Measurements from ENCODE around the gene TICRR.
"Not testable (repeated sequence)": the region's sequence is repeated elsewhere in the genome, so short reads cannot be mapped to it uniquely, and the experiment has no call there.

Gene TICRR, protein sequence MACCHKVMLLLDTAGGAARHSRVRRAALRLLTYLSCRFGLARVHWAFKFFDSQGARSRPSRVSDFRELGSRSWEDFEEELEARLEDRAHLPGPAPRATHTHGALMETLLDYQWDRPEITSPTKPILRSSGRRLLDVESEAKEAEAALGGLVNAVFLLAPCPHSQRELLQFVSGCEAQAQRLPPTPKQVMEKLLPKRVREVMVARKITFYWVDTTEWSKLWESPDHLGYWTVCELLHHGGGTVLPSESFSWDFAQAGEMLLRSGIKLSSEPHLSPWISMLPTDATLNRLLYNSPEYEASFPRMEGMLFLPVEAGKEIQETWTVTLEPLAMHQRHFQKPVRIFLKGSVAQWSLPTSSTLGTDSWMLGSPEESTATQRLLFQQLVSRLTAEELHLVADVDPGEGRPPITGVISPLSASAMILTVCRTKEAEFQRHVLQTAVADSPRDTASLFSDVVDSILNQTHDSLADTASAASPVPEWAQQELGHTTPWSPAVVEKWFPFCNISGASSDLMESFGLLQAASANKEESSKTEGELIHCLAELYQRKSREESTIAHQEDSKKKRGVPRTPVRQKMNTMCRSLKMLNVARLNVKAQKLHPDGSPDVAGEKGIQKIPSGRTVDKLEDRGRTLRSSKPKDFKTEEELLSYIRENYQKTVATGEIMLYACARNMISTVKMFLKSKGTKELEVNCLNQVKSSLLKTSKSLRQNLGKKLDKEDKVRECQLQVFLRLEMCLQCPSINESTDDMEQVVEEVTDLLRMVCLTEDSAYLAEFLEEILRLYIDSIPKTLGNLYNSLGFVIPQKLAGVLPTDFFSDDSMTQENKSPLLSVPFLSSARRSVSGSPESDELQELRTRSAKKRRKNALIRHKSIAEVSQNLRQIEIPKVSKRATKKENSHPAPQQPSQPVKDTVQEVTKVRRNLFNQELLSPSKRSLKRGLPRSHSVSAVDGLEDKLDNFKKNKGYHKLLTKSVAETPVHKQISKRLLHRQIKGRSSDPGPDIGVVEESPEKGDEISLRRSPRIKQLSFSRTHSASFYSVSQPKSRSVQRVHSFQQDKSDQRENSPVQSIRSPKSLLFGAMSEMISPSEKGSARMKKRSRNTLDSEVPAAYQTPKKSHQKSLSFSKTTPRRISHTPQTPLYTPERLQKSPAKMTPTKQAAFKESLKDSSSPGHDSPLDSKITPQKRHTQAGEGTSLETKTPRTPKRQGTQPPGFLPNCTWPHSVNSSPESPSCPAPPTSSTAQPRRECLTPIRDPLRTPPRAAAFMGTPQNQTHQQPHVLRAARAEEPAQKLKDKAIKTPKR (N-terminal part only)

GRCh38 chr15:89575146-89575655 is at the start of gene TICRR:
TSS of gene TICRR (plus strand) at chr15:89575469. CDS start at chr15:89575587, 118 bp downstream.
- H3K27ac Mint-ChIP-seq, result peak within 1 kb of the TSS; percentile 90

DNA sequence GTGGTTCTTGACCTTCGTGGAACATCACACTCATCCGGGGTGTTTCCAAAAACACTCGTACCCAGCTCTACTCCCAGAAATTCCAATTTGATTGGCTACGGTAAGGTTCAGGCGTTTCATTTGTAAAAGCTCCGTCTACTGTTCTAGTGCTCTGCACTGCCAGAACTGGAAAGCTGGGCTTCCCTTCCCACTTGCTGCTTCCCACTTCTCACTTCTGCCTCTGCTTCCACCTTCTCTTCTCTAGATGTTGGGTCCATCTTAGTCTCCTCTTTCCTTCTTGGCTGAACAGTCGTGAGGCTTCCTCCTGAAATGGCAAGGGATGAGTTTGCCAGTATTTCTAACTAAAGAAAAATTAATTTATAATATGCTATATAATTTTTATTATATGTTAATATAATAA is 49.1 kb upstream of the TICRR start:
- H3K4me3 Mint-ChIP-seq, result no peak overlapping the region
- H3K9me3 Mint-ChIP-seq (ENCODE audit: low read depth), result no peaks in the 10 kb centered on the region
- no peaks in the 10 kb centered on the region for H3K36me3 Mint-ChIP-seq
- no peak overlapping the region for H3K27ac Mint-ChIP-seq
- H3K27me3 Mint-ChIP-seq, result no peaks in the 10 kb centered on the region
- H3K4me1 Mint-ChIP-seq (ENCODE audit: low read depth), result no peaks in the 10 kb centered on the region

More at GRCh38 chr15:89575146-89575655, at the start of gene TICRR:
- Mint-ChIP-seq H3K36me3 (no peaks in the 10 kb centered on the region), H3K4me3 (peak within 1 kb of the TSS; percentile 88), H3K27me3 (peaks cover 7% of the 10 kb centered on the region), H3K4me1 (ENCODE audit: low read depth) (peaks cover 6% of the 10 kb centered on the region), H3K9me3 (ENCODE audit: low read depth) (no peaks in the 10 kb centered on the region)

GRCh38 chr15:89526601-89527441 is 48.4 kb upstream of the TICRR start:
- Mint-ChIP-seq H3K27ac (no peak overlapping the region), H3K4me3 (no peak overlapping the region), H3K36me3 (no peaks in the 10 kb centered on the region), H3K9me3 (ENCODE audit: low read depth) (no peaks in the 10 kb centered on the region), H3K27me3 (no peaks in the 10 kb centered on the region), H3K4me1 (ENCODE audit: low read depth) (no peaks in the 10 kb centered on the region)

- Mint-ChIP-seq H3K9me3 (ENCODE audit: low read depth) (peaks cover under 1% of the 10 kb centered on the region), H3K36me3 (peaks cover under 1% of the 10 kb centered on the region), H3K4me1 (ENCODE audit: low read depth) (no peaks in the 10 kb centered on the region), H3K4me3 (no peak overlapping the region), H3K27me3 (no peaks in the 10 kb centered on the region), H3K27ac (no peak overlapping the region)
Measured at GRCh38 chr15:89528757-89529352, 46.4 kb upstream of the TICRR start.

- Mint-ChIP-seq H3K27me3 (peaks cover 4% of the 10 kb centered on the region), H3K9me3 (ENCODE audit: low read depth) (peaks cover 4% of the 10 kb centered on the region), H3K27ac (no peak overlapping the region), H3K4me3 (no peak overlapping the region), H3K36me3 (peaks cover 3% of the 10 kb centered on the region), H3K4me1 (ENCODE audit: low read depth) (no peaks in the 10 kb centered on the region)
Measured at GRCh38 chr15:89530976-89531375, 44.3 kb upstream of the TICRR start.

- peaks cover 3% of the 10 kb centered on the region for H3K36me3 Mint-ChIP-seq
- H3K4me1 Mint-ChIP-seq (ENCODE audit: low read depth), result no peaks in the 10 kb centered on the region
- peaks cover 4% of the 10 kb centered on the region for H3K9me3 Mint-ChIP-seq (ENCODE audit: low read depth)
- H3K27ac Mint-ChIP-seq, result no peak overlapping the region
- H3K4me3 Mint-ChIP-seq, result no peak overlapping the region
- peaks cover 7% of the 10 kb centered on the region for H3K27me3 Mint-ChIP-seq
Measured at GRCh38 chr15:89531796-89532537, 43.3 kb upstream of the TICRR start.

DNA sequence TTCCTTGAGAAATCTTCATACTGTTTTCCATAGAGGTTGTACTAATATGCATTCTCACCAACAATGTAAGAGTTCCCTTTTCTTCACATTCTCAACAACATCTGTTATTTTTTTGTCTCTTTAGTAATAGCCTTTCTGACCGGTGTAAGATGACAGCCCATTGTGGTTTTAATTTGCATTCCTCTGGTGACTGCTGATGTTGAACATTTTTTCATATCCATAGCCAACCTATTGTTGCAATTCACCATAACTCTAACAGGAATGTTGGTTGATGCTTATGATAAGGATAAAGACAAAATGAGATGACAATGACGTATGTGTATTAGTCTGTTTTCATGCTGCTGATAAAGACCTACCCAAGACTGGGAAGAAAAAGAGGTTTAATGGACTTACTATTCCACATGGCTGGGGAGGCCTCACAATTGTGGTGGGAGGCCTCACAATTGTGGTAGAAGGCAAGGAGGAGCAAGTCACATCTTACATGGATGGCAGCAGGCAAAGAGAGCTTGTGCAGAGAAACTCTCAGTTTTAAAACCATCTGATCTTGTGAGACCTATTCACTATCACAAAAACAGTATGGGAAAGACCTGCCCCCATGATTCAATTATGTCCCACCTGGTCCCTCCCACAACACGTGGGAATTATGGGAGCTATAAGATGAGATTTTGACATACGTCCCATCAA is 41.3 kb upstream of the TICRR start:
- H3K4me3 Mint-ChIP-seq, result no peak overlapping the region
- H3K27me3 Mint-ChIP-seq, result peaks cover 9% of the 10 kb centered on the region
- H3K36me3 Mint-ChIP-seq, result peaks cover 3% of the 10 kb centered on the region
- no peak overlapping the region for H3K27ac Mint-ChIP-seq
- H3K4me1 Mint-ChIP-seq (ENCODE audit: low read depth), result no peaks in the 10 kb centered on the region
- peaks cover 10% of the 10 kb centered on the region for H3K9me3 Mint-ChIP-seq (ENCODE audit: low read depth)

DNA sequence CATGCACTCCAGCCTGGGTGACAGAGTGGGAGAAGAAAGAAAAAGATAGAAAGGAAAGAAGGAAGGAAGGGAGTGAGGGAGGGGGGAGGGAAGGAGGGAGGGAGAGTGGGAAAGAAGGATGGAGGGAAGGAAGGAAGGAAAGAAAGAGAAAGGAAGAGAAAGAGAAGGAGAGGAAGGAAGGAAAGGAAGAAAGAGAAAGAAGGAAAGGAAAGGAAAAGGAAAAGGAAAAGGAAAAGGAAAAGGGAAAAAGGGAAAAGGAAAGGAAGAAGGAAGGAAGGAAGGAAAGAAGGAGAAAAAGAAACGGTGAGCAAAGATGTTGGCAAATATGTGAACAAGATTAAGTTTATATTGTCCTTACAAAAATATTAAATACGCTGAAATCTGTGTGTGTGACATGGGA is 36.2 kb upstream of the TICRR start:
- Mint-ChIP-seq H3K9me3 (ENCODE audit: low read depth) (peaks cover 8% of the 10 kb centered on the region), H3K4me1 (ENCODE audit: low read depth) (no peaks in the 10 kb centered on the region), H3K27ac (no peak overlapping the region), H3K27me3 (peaks cover 22% of the 10 kb centered on the region), H3K36me3 (peaks cover under 1% of the 10 kb centered on the region), H3K4me3 (no peak overlapping the region)

DNA sequence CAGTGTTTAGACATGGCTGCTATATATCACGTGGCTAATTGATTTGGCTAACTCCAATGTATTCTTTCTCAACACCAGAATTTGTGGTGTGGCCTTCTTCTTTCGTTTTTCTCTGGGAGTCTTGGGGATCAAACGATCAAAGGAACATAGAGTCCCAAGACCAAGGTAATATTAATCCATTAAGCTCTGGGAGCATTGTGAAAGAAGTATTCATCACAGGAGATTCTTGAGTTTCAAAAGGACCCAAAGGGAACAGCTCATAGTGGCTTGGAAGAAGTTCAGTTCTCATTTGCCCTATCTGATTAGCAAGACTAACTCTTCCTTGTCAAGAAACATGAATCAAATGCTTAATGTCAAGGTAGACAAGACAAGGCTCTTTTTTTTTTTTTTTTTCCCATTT is 32.9 kb upstream of the TICRR start:
- H3K9me3 Mint-ChIP-seq (ENCODE audit: low read depth), result peaks cover 7% of the 10 kb centered on the region
- H3K4me3 Mint-ChIP-seq, result no peak overlapping the region
- no peaks in the 10 kb centered on the region for H3K4me1 Mint-ChIP-seq (ENCODE audit: low read depth)
- no peak overlapping the region for H3K27ac Mint-ChIP-seq
- H3K27me3 Mint-ChIP-seq, result peaks cover 20% of the 10 kb centered on the region
- no peaks in the 10 kb centered on the region for H3K36me3 Mint-ChIP-seq

- H3K36me3 Mint-ChIP-seq, result no peaks in the 10 kb centered on the region
- H3K27me3 Mint-ChIP-seq, result peaks cover 17% of the 10 kb centered on the region
- no peaks in the 10 kb centered on the region for H3K9me3 Mint-ChIP-seq (ENCODE audit: low read depth)
- no peak overlapping the region for H3K27ac Mint-ChIP-seq
- no peaks in the 10 kb centered on the region for H3K4me1 Mint-ChIP-seq (ENCODE audit: low read depth)
- H3K4me3 Mint-ChIP-seq, result no peak overlapping the region
Measured at GRCh38 chr15:89543389-89543788, 31.9 kb upstream of the TICRR start.

DNA sequence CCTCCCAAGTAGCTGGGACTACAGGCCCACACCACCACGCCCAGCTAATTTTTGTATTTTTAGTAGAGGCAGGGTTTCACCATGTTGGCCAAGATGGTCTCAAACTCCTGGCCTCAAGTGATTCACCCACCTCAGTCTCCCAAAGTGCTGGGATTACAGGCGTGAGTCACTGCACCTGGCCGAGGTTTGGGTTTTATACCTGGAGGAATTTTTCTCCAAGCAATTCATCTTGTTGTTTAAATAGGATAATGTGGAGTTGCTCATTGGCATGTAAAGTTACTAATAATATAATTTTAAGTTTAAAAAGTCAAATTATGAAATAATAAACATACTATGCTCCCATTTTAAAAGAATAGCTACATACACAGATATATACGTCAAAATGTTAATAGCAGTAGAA is 26.1 kb upstream of the TICRR start:
- not testable (repeated sequence) for H3K27me3 Mint-ChIP-seq; H3K4me1 Mint-ChIP-seq (ENCODE audit: low read depth); H3K27ac Mint-ChIP-seq; H3K9me3 Mint-ChIP-seq (ENCODE audit: low read depth); H3K36me3 Mint-ChIP-seq; H3K4me3 Mint-ChIP-seq

DNA sequence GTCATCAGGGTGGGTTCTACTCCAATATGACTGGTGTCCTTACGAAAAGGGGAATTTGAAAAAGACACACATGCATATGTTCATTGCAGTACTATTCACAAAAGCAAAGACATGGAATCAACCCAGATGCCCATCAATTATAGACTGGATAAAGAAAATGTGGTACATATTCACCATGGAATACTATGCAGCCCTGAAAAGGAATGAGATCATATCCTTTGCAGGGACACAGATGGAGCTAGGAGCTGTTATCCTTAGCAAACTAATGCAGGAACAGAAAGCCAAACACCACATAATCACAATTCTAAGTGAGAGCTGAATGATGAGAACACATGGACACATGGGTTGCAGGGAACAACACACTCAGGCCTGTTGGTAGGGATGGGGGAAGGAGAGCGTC is 24.8 kb upstream of the TICRR start:
- H3K4me3 Mint-ChIP-seq, result no peak overlapping the region
- no peaks in the 10 kb centered on the region for H3K9me3 Mint-ChIP-seq (ENCODE audit: low read depth)
- peaks cover 7% of the 10 kb centered on the region for H3K27me3 Mint-ChIP-seq

DNA sequence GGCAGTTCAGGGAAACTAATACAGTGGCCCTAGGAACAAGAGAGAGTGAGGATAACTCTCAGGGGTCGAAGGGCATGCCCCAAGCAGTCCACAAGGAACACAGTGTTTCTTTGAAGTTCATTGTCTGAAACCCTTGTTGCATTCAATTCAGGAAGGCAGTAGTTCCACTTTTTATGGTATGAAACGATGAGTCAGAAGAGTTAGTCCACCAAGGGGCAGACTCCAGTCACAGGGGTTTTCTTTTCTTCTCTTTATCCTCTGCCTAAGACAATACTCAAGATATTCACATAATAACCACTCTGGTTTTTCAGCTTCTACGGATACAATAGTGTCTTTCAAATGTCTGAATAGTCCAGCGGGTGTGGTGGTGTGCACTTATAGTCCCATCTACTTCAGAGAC is 23.7 kb upstream of the TICRR start:
- Mint-ChIP-seq H3K27me3 (peaks cover 5% of the 10 kb centered on the region), H3K4me1 (ENCODE audit: low read depth) (no peaks in the 10 kb centered on the region), H3K27ac (no peak overlapping the region), H3K36me3 (no peaks in the 10 kb centered on the region), H3K4me3 (no peak overlapping the region), H3K9me3 (ENCODE audit: low read depth) (no peaks in the 10 kb centered on the region)

More for the DNA sequence above, 24.8 kb upstream of the TICRR start:
- H3K27ac Mint-ChIP-seq, result no peak overlapping the region
- no peaks in the 10 kb centered on the region for H3K4me1 Mint-ChIP-seq (ENCODE audit: low read depth)
- H3K36me3 Mint-ChIP-seq, result no peaks in the 10 kb centered on the region
